ENCODE measurements around the gene ANK2. TPM values are rescaled to one million over a fixed set of nuclear protein-coding genes. Genes with fewer than 3 reads are reported as not detected.

ANK2 gene
- total RNA-seq, 2 donors from 2014 or later, result 70.0 to 124 TPM

- Mint-ChIP-seq H3K4me1 (peaks cover 51% of the 10 kb centered on the region), H3K4me3 (no peak overlapping the region), H3K36me3 (ENCODE audit: low read depth) (no peaks in the 10 kb centered on the region), H3K27me3 (ENCODE audit: insufficient read depth) (no peaks in the 10 kb centered on the region), H3K9me3 (no peaks in the 10 kb centered on the region), H3K27ac (no peak overlapping the region)
- Histone ChIP-seq H3K27me3 (ENCODE audit: control insufficient read depth, insufficient read depth, low read length, poor library complexity, severe bottlenecking) (no peaks in the 10 kb centered on the region), H3K27ac (ENCODE audit: low read depth, low read length) (no peak overlapping the region), H3K4me3 (ENCODE audit: low read length) (no peak overlapping the region), H3K4me1 (ENCODE audit: control insufficient read depth, insufficient read depth, low read length) (peaks cover 6% of the 10 kb centered on the region), H3K9ac (ENCODE audit: extremely low read depth, low read length, poor library complexity, severe bottlenecking) (no peak overlapping the region), H3K9me3 (ENCODE audit: control insufficient read depth, low read length) (no peaks in the 10 kb centered on the region), H3K36me3 (ENCODE audit: control insufficient read depth, insufficient read depth, low read length) (no peaks in the 10 kb centered on the region)
- no peak for DNase-seq
- TF ChIP-seq, protein P1, sequence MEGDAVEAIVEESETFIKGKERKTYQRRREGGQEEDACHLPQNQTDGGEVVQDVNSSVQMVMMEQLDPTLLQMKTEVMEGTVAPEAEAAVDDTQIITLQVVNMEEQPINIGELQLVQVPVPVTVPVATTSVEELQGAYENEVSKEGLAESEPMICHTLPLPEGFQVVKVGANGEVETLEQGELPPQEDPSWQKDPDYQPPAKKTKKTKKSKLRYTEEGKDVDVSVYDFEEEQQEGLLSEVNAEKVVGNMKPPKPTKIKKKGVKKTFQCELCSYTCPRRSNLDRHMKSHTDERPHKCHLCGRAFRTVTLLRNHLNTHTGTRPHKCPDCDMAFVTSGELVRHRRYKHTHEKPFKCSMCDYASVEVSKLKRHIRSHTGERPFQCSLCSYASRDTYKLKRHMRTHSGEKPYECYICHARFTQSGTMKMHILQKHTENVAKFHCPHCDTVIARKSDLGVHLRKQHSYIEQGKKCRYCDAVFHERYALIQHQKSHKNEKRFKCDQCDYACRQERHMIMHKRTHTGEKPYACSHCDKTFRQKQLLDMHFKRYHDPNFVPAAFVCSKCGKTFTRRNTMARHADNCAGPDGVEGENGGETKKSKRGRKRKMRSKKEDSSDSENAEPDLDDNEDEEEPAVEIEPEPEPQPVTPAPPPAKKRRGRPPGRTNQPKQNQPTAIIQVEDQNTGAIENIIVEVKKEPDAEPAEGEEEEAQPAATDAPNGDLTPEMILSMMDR (conservative IDR thresholded peaks at IDR 0.05), result no peak
- 81 to 85% methylated on average over 4 of the region's 4 CpGs for WGBS, 2 experiments (ENCODE audit: insufficient coverage in 1 of 2, insufficient read length in 1 of 2)
Measured at GRCh38 chr4:113109106-113109718, 59.8 kb downstream of the ANK2 start.

DNA sequence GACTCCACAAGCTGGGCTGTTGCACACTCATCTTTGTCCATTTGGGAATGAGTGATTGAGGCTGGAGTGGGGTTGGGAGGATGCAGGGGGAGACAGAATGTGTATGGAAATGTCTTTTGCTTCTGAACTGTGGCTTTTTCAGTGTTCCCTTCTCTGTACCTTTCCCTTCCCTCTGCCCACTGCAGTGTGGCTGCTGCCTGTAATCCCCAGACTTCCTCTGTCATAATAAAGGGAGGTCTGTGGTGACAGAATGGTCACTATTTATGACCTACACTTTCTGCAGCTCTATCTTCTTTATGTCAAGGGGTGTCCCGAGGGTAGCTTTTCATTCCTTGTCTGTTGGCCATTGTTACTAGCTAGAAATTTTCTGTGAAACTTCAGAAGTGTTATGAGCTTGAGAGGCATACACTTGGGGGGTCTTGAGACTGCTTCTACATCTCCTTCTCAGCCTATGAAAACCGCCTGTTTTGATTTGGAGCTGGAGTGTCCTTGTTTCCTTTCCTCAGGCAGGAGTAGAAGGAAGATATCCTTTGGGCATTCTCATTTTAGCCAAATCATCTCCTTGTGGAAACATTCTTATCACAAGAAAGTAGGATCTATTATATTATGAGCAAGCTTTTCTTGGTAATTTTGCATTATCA lies 63.0 kb downstream of the ANK2 start:
- Mint-ChIP-seq H3K27me3 (ENCODE audit: insufficient read depth) (no peaks in the 10 kb centered on the region), H3K4me3 (no peak overlapping the region), H3K27ac (no peak overlapping the region), H3K36me3 (ENCODE audit: low read depth) (peaks cover 3% of the 10 kb centered on the region), H3K4me1 (peaks cover 57% of the 10 kb centered on the region), H3K9me3 (no peaks in the 10 kb centered on the region)
- H3K4me1 ChIP-seq (ENCODE audit: control insufficient read depth, insufficient read depth, low read length), result peaks cover 14% of the 10 kb centered on the region
- WGBS, 2 experiments (ENCODE audit: insufficient coverage in 1 of 2, insufficient read length in 1 of 2), result 83 to 100% methylated on average over 1 to 2 of the region's 2 CpGs
- no peak overlapping the region for H3K9ac ChIP-seq (ENCODE audit: extremely low read depth, low read length, poor library complexity, severe bottlenecking)
- TF ChIP-seq, protein P1 (conservative IDR thresholded peaks at IDR 0.05), result no peak
- H3K9me3 ChIP-seq (ENCODE audit: control insufficient read depth, low read length), result no peaks in the 10 kb centered on the region
- no peak overlapping the region for H3K27ac ChIP-seq (ENCODE audit: low read depth, low read length)
- no peak for DNase-seq
- H3K36me3 ChIP-seq (ENCODE audit: control insufficient read depth, insufficient read depth, low read length), result no peaks in the 10 kb centered on the region
- no peak overlapping the region for H3K4me3 ChIP-seq (ENCODE audit: low read length)
- H3K27me3 ChIP-seq (ENCODE audit: control insufficient read depth, insufficient read depth, low read length, poor library complexity, severe bottlenecking), result no peaks in the 10 kb centered on the region

GRCh38 chr4:113113151-113113550 lies 63.7 kb downstream of the ANK2 start:
- Histone ChIP-seq H3K9ac (ENCODE audit: extremely low read depth, low read length, poor library complexity, severe bottlenecking) (no peak overlapping the region), H3K4me1 (ENCODE audit: control insufficient read depth, insufficient read depth, low read length) (peaks cover 14% of the 10 kb centered on the region), H3K9me3 (ENCODE audit: control insufficient read depth, low read length) (no peaks in the 10 kb centered on the region), H3K27me3 (ENCODE audit: control insufficient read depth, insufficient read depth, low read length, poor library complexity, severe bottlenecking) (no peaks in the 10 kb centered on the region), H3K27ac (ENCODE audit: low read depth, low read length) (no peak overlapping the region), H3K4me3 (ENCODE audit: low read length) (no peak overlapping the region), H3K36me3 (ENCODE audit: control insufficient read depth, insufficient read depth, low read length) (no peaks in the 10 kb centered on the region)
- 83 to 95% methylated on average over 1 to 2 of the region's 2 CpGs for WGBS, 2 experiments (ENCODE audit: insufficient coverage in 1 of 2, insufficient read length in 1 of 2)
- H3K4me1 Mint-ChIP-seq, result peaks cover 56% of the 10 kb centered on the region
- no peak for DNase-seq
- H3K27me3 Mint-ChIP-seq (ENCODE audit: insufficient read depth), result no peaks in the 10 kb centered on the region
- H3K36me3 Mint-ChIP-seq (ENCODE audit: low read depth), result peaks cover 3% of the 10 kb centered on the region
- TF ChIP-seq, protein P1 (conservative IDR thresholded peaks at IDR 0.05), result no peak
- no peak overlapping the region for H3K27ac Mint-ChIP-seq
- no peak overlapping the region for H3K4me3 Mint-ChIP-seq
- no peaks in the 10 kb centered on the region for H3K9me3 Mint-ChIP-seq

Measured in endodermal cell (in vitro differentiated cells).